Measurements from ENCODE around the gene CNTRL. TPM values are rescaled to one million over a fixed set of nuclear protein-coding genes. Genes with fewer than 3 reads are reported as not detected.
"Not testable (repeated sequence)": the region's sequence is repeated elsewhere in the genome, so short reads cannot be mapped to it uniquely, and the experiment has no call there.

The CNTRL gene
- total RNA-seq, 1 experiment from 2014 or later: 31.3 TPM

DNA sequence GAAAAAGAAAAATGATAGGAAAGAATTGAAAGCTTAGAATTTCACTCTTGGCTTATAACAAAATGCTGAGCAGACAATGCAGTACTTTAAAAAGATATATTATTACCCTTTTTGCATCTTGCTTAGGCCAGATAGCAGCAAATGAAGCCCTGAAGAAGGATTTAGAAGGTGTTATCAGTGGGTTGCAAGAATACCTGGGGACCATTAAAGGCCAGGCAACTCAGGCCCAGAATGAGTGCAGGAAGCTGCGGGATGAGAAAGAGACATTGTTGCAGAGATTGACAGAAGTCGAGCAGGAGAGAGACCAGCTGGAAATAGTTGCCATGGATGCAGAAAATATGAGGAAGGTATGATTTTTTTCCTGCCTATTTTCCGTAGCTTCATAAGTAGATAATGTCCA lies 50.8 kb downstream of the CNTRL start:
- no peak for DNase-seq (ENCODE audit: low spot score)

- not testable (repeated sequence) for DNase-seq (ENCODE audit: low spot score)
Observed at GRCh38 chr9:121129384-121129783, 54.6 kb downstream of the CNTRL start.

- DNase-seq (ENCODE audit: low spot score): no peak
Observed at GRCh38 chr9:121133104-121133816, 58.5 kb downstream of the CNTRL start.

- no peak for DNase-seq (ENCODE audit: low spot score)
Observed at GRCh38 chr9:121135642-121136041, 60.9 kb downstream of the CNTRL start.

DNA sequence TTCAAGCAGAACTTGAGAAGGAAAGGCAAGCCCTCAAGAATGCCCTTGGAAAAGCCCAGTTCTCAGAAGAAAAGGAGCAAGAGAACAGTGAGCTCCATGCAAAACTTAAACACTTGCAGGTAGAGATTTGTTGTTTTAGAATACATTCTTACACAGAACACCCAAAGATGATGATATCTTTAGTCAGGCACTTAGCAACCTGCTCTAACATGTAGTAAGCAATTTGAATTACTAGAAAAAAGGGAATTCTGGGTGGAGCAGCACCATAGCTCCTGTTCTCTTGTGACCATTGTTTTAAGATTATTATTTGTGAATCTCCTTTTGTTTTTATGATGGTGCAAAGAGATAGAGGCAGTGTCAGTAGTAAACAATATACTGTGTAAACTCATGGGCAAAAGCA lies 63.8 kb downstream of the CNTRL start:
- no peak for DNase-seq (ENCODE audit: low spot score)

DNA sequence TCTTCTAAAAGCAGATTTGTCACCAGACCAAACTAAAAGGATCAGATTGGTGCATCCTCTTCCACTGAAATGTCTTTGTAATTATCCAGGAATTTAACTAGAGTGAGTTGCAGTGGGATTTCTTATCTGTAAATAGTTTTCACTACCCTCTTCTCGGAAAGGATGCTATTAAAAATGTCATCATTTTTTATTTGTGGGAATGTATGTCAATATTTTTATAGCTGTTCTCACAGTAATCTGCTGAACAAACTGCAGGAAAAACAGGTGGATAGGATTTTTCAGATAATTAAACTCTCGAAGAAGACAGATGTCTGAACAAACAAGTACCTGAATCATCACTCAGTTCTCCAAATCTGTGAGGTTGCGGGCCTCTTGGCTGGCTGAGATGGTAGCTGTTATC lies 64.2 kb downstream of the CNTRL start:
- DNase-seq (ENCODE audit: low spot score): peak; percentile 83

- no peak for DNase-seq (ENCODE audit: low spot score)
Observed at GRCh38 chr9:121140162-121140561, 65.4 kb downstream of the CNTRL start.

- DNase-seq (ENCODE audit: low spot score): no peak
Observed at GRCh38 chr9:121141306-121141705, 66.6 kb downstream of the CNTRL start.

DNA sequence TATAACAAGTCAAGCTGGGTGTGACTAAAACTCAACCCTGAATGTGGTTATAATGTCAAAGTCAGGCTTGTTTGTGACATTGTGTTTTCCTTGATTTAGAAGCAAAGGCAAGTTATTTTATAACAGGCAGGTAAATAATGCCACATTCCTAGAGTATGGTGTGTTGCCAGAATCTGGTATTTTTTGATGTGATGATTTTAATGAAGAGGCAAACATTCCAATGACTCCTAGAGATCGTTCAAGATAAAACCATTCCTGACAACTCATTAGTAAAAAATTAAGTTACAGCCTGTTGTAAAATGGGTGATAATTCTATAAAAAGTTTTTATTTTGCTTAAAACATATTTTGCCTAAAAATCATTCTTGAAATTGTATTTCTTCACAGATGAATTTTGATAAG lies 67.0 kb downstream of the CNTRL start:
- DNase-seq (ENCODE audit: low spot score): peak; percentile 33

DNA sequence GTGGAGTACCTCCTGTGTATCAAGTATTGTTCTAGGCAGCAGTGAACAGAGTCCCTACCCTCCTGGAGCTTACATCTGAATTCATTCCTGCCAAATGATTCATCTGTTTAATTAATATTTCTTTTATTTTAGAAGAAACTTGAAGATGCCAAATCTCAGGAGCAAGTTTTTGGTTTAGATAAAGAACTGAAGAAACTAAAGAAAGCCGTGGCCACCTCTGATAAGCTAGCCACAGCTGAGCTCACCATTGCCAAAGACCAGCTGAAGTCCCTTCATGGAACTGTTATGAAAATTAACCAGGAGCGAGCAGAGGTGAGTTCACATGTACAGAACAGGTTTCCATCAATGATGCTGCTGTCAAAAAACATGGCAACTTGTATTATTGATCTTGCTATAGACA lies 69.0 kb downstream of the CNTRL start:
- DNase-seq (ENCODE audit: low spot score): no peak

DNA sequence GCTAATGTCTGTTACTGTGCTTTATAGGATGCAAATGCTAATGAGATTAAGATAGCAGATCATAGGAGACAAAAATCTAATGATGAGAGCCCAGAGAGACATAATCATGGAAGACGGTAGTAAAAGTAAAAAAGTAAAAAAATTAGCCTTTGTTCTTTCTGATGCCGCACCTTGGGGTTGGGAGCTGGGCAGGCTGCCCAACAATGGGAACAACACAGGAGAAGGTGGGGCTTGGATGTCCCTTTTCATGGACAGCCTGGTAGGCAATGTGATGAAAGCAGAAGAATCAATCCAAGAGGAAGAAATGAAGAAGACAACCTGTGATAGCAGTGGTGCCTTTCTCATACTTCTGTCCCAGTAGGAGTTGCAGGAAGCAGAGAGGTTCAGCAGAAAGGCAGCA lies 69.7 kb downstream of the CNTRL start:
- DNase-seq (ENCODE audit: low spot score): no peak

GRCh38 chr9:121150188-121150587 lies 75.4 kb downstream of the CNTRL start:
- no peak for DNase-seq (ENCODE audit: low spot score)

DNA sequence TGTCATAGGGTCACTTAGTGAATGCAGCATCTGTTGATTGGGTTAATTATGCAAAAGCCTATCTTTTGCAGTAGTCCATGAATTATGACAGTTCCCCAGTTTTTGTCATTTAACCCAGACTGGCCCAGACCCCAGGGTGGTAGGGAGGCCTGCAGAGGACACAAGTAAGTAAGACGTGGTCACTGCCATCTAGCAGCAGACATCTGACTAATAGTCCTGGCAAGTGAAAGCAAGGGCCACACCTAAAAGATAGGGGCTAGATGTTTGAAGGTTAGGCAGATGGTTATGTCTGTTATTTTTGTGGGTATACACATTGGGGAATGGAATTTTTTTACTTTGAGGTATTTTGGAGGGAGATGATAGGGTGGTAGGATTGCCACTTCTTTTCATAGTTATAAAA lies 78.9 kb downstream of the CNTRL start:
- DNase-seq (ENCODE audit: low spot score): peak; percentile 64

- DNase-seq (ENCODE audit: low spot score): peak; percentile 91
Observed at GRCh38 chr9:121154782-121155181, 80.0 kb downstream of the CNTRL start.

- DNase-seq (ENCODE audit: low spot score): peak; percentile 79
Observed at GRCh38 chr9:121156263-121156731, 81.5 kb downstream of the CNTRL start.

- no peak for DNase-seq (ENCODE audit: low spot score)
Observed at GRCh38 chr9:121157939-121158338, 83.2 kb downstream of the CNTRL start.

GRCh38 chr9:121160025-121160424 lies 85.3 kb downstream of the CNTRL start:
- no peak for DNase-seq (ENCODE audit: low spot score)

DNA sequence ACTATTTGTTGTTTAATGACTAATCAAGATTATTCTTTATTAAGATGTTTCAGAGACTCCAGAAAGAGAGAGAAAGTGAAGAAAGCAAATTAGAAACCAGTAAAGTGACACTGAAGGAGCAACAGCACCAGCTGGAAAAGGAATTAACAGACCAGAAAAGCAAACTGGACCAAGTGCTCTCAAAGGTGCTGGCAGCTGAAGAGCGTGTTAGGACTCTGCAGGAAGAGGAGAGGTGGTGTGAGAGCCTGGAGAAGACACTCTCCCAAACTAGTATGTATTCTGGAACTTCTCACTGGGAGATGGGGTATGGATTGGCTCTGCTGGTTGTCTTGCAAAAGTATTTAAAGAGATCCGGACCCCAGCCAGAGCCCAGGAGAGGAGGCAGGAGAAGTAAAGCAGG lies 93.3 kb downstream of the CNTRL start:
- DNase-seq (ENCODE audit: low spot score): no peak

DNA sequence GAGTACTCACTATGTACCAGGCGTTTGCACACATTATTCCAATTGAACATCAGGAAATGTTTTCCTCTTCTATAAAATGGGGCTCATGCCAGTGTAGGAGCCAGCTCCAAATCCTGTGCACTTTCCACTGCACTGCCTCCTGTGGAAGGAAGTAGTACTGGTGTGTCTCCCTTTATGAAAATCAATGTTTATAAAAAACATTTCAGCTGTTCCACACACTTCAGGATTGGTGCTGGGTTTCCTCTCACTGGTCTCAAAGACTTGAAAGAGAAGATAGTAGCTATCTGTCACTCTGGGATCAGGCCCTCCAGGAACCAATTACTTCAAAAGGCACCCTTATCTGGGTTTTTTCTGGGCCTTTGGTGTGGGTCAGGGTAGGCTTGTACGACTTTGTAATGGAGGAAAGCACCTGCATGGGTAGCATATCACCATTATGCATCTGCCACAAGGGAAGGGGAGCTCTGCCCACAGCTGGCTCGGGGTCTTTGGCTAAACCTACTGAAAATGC lies 94.4 kb downstream of the CNTRL start:
- DNase-seq (ENCODE audit: low spot score): no peak

GRCh38 chr9:121171236-121171635 lies 96.5 kb downstream of the CNTRL start:
- no peak for DNase-seq (ENCODE audit: low spot score)

DNA sequence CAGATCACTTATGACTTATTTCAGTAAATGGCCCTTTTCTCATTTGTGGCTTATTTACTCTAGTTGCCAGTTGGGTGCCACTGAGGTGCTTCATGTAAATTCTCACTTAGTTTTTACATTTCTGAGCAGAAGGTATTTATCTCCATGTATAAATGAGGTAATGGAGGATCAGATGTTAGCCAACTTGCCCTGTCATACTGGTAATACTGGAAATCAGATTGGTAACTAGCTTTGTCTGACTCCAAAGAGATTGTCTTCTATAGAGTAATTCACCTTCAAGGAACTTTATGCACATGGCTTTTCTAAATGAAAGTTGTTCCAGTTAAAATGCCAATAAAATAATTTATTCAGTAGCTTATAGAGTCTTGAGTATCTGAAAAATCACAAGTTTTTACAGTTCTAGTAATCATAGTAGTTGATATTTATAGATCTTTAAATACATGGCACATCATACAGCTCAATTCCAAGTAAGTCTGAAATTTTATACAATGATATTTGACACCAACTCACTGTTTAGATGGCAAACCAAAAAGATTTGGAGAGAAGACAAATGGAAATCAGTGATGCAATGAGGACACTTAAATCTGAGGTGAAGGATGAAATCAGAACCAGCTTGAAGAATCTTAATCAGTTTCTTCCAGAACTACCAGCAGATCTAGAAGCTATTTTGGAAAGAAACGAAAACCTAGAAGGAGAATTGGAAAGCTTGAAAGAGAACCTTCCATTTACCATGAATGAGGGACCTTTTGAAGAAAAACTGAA lies 98.2 kb downstream of the CNTRL start:
- no peak for DNase-seq (ENCODE audit: low spot score)

DNA sequence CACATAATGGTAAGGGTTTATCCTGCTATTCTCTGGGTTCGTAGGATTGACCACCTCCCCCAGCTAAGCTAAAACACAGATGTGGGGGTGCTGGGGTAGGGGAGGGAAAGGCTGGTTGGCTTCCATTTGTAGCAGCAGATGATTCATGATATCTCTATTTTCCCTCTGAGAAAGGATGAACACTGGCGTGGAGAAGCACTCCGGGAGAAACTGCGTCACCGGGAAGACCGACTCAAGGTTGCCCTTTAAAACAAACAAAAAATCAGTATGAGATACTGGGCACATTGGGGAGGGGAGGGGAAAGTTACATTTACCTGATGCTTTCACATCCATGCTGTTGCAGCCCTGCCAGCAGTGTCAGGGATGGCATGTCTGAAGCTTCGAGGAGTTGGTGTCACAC lies 98.7 kb downstream of the CNTRL start:
- no peak for DNase-seq (ENCODE audit: low spot score)

Measured in A172 (cell line).